B cell (primary cell): ENCODE results near the gene JRKL.
"Not testable (repeated sequence)": the region's sequence is repeated elsewhere in the genome, so short reads cannot be mapped to it uniquely, and the experiment has no call there.

Source experiments
- CTCF ChIP-seq: fragments of 200-600 bp; IDR thresholded peaks from one replicate; pipeline ENCODE4 v1.8.0; 2022; ENCODE audit warnings: antibody characterized with exemption, mild to moderate bottlenecking
- EZH2 ChIP-seq: IDR thresholded peaks from 2 replicates; pipeline ENCODE4 v1.6.1; 2012; ENCODE audit warnings: borderline replicate concordance, low read depth, mild to moderate bottlenecking, moderate library complexity, low read length; ENCODE audit not compliant: insufficient read depth, poor library complexity, severe bottlenecking

DNA sequence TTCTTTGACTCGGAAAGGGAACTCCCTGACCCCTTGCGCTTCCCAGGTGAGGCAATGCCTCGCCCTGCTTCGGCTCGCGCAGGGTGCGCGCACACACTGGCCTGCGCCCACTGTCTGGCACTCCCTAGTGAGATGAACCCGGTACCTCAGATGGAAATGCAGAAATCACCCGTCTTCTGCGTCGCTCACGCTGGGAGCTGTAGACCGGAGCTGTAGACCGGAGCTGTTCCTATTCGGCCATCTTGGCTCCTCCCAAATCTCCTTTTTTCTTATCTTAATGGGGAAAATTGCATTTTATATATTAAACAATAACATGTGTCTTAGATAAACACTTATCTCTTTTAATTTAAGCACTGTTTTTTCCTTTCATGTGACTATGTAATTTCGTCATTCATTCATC is 21.6 kb downstream of the JRKL start:
- not testable (repeated sequence) for TF ChIP-seq EZH2, CTCF
